ENCODE data around the gene ZBTB47. TPM values are rescaled to one million over a fixed set of nuclear protein-coding genes. Genes with fewer than 3 reads are reported as not detected.

The ZBTB47 gene
- total RNA-seq, 1 donor from 2014 or later = 69.3 TPM

DNA sequence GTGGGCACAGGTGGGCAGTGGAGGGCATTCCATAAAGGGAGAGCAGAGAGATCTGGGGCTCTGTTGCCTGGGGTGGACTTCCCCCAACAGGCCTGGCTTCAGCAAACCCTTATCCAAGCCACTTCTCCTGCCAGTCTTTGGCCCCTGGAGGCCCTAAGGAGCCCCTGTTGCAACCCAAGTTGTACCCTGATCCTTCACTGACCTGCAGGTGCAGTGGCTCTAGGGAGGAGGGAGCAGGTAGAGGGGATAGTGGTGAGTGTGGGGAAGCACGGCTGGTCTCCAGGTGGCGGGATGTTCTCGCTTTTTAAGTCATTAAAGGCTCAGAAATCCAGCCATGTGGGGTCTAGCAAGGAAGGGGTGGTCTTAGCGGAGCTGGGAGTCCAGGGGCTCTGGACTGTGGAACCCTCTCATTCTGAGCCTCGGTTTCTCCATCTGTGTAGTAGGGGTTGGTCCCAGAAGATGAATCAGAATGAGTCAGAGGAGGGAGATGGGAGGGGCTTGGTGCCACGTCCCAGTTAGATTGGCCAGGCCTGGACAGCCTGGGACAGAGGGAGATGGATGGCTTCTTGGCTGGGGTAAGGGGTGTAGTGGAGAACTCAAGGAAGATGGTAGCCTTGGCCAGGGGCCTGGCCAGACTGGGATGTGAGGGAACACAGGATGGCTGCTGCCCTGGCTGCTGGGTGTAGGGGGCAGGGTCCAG lies 2.6 kb downstream of the ZBTB47 start:
- Histone ChIP-seq H3K9me3 (no peaks in the 10 kb centered on the region), H3K4me3 (peak overlapping the region; percentile 85 to 98), H3K27ac (peak overlapping the region; percentile 97 to 99), H3K36me3 (peaks cover 15 to 27% of the 10 kb centered on the region in 2 donors), H3K27me3 (no peaks in the 10 kb centered on the region), H3K4me1 (peaks cover 11 to 39% of the 10 kb centered on the region in 2 donors)
- DNase-seq (ENCODE audit: low spot score in 2 of 2) = peak in 1 of 2 donors; percentile 81
- TF ChIP-seq, protein P1, sequence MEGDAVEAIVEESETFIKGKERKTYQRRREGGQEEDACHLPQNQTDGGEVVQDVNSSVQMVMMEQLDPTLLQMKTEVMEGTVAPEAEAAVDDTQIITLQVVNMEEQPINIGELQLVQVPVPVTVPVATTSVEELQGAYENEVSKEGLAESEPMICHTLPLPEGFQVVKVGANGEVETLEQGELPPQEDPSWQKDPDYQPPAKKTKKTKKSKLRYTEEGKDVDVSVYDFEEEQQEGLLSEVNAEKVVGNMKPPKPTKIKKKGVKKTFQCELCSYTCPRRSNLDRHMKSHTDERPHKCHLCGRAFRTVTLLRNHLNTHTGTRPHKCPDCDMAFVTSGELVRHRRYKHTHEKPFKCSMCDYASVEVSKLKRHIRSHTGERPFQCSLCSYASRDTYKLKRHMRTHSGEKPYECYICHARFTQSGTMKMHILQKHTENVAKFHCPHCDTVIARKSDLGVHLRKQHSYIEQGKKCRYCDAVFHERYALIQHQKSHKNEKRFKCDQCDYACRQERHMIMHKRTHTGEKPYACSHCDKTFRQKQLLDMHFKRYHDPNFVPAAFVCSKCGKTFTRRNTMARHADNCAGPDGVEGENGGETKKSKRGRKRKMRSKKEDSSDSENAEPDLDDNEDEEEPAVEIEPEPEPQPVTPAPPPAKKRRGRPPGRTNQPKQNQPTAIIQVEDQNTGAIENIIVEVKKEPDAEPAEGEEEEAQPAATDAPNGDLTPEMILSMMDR (IDR thresholded peaks at IDR 0.05) = no peak
- intact Hi-C loops (cut with DNase I) = loop anchor here (2.0 kb wide), 2 partner anchors 55 to 89 kb away; partner anchors contain the start of gene NKTR

DNA sequence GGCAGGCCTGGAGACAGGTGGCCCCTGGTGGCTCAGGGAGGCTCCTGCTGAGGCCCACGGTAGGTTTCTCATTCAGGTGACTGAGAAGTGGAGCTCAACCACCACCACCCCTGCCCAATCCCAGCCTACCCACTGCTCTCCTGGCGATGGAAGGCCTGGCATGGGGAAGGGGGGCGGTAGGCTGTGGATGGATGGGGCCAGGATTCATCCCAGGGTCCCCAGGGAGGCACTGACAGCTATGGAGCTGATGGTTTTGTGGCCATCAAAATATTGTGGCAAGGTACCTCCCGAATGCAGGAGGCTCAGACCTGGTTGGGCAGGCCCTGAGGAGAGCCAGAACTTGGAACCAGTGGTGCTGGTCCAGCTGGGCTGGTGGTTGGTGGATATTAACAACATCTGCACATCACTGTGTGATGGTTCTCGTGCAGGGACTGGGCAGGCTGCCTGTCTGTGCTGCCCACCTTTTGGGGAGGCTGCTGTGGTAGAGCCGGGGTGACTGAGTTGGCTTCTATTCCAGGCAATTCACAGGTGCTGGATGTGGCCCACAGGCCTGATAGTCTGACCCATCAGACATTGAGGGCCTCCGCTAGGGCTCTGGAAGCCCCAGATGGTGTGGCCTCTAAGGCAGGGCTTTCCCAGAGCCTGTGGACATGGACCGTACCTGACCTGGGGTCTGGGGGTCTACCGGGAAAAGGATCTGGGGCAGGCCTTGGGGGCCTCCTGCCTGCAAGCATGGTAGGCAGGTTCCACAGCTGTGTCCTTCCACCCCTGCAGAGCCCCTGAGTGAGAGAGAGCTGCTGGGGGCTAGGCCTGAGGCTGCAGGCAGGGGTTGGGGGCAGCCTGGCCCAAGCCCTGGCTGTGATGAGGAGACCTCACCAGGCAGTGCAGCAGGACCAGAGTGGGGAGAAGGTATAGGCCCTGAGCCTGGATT lies 3.4 kb downstream of the ZBTB47 start:
- no peaks in the 10 kb centered on the region for H3K9me3 ChIP-seq
- peaks cover 9 to 31% of the 10 kb centered on the region in 2 donors for H3K4me1 ChIP-seq
- no peak for DNase-seq (ENCODE audit: low spot score in 2 of 2)
- H3K27ac ChIP-seq = peak overlapping the region; percentile 97 to 99
- TF ChIP-seq, protein P1 (IDR thresholded peaks at IDR 0.05) = no peak
- intact Hi-C loops (cut with DNase I) = no loop called here
- H3K4me3 ChIP-seq = peak overlapping the region in 1 of 2 donors; percentile 85
- peaks cover 18 to 31% of the 10 kb centered on the region in 2 donors for H3K36me3 ChIP-seq
- no peaks in the 10 kb centered on the region for H3K27me3 ChIP-seq

DNA sequence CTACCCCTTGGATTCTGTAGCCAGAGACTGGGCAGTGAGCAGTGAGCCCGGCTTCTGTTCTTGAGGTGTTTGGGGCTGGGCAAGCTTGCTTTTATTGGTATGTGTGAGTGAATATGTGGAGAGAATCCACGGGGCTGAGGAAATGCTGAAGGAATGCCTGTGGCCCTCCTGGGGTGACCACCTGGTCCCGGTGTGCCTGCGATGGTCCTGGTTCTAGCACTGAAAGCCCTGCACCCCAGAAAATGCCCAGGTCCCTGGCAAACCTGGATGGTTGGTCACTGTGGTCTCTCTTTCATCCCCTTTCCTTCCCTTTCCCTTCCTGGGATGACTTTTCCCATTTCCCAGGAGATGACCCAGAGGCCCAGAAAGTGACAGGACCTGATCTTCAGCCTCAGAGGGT lies 4.2 kb downstream of the ZBTB47 start:
- peaks cover 18 to 31% of the 10 kb centered on the region in 2 donors for H3K36me3 ChIP-seq
- H3K9me3 ChIP-seq = no peaks in the 10 kb centered on the region
- TF ChIP-seq, protein P1 (IDR thresholded peaks at IDR 0.05) = no peak
- intact Hi-C loops (cut with DNase I) = no loop called here
- peaks cover 3 to 24% of the 10 kb centered on the region in 2 donors for H3K4me1 ChIP-seq
- no peak overlapping the region for H3K4me3 ChIP-seq
- peak overlapping the region; percentile 4 to 97 for H3K27ac ChIP-seq
- no peaks in the 10 kb centered on the region for H3K27me3 ChIP-seq
- no peak for DNase-seq (ENCODE audit: low spot score in 2 of 2)

DNA sequence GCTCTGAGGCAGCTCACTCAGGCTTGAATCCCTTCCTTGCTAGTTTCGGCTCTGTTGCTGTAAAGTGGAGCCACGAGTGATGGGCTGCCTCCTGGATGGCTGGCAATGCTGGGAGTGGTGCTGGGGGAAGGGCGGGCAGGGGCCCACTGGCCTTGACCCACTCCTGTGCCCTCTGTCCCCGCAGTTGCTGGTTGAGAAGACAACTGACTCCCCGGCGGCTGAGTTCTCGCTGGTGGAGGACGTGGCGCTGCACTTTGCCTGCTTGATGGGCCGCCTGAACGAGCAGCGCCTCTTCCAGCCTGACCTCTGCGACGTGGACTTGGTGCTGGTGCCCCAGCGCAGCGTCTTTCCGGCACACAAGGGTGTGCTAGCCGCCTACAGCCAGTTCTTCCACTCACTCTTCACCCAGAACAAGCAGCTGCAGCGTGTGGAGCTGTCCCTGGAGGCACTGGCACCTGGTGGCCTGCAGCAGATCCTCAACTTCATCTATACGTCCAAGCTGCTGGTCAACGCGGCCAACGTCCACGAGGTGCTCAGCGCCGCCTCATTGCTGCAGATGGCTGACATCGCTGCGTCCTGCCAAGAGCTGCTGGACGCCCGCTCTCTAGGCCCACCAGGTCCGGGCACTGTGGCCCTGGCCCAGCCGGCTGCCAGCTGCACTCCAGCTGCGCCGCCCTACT lies 4.7 kb downstream of the ZBTB47 start:
- Histone ChIP-seq H3K36me3 (peaks cover 18 to 31% of the 10 kb centered on the region in 2 donors), H3K4me1 (peaks cover 3 to 18% of the 10 kb centered on the region in 2 donors), H3K27me3 (no peaks in the 10 kb centered on the region), H3K27ac (peak overlapping the region; percentile 4 to 97), H3K9me3 (no peaks in the 10 kb centered on the region), H3K4me3 (no peak overlapping the region)
- TF ChIP-seq, protein P1 (IDR thresholded peaks at IDR 0.05) = no peak
- intact Hi-C loops (cut with DNase I) = no loop called here
- no peak for DNase-seq (ENCODE audit: low spot score in 2 of 2)

DNA sequence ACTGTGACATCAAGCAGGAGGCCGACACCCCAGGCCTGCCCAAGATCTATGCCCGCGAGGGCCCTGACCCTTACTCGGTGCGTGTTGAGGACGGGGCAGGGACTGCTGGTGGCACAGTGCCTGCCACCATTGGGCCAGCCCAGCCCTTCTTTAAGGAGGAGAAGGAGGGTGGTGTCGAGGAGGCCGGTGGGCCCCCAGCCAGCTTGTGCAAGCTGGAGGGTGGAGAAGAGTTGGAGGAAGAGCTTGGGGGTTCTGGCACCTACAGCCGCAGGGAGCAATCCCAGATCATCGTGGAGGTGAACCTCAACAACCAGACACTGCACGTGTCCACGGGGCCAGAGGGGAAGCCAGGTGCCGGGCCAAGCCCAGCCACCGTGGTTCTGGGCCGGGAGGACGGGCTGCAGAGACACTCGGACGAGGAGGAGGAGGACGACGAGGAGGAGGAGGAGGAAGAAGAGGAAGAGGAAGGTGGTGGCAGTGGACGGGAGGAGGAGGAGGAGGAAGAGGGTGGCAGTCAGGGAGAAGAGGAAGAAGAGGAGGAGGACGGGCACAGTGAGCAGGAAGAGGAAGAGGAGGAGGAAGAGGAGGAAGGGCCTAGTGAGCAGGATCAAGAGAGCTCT lies 5.4 kb downstream of the ZBTB47 start:
- Histone ChIP-seq H3K27ac (peak overlapping the region; percentile 41 to 97), H3K36me3 (peaks cover 18 to 31% of the 10 kb centered on the region in 2 donors), H3K9me3 (no peaks in the 10 kb centered on the region), H3K4me1 (peaks cover 3 to 18% of the 10 kb centered on the region in 2 donors), H3K4me3 (no peak overlapping the region), H3K27me3 (no peaks in the 10 kb centered on the region)
- DNase-seq (ENCODE audit: low spot score in 2 of 2) = no peak
- intact Hi-C loops (cut with DNase I) = no loop called here
- TF ChIP-seq, protein P1 (IDR thresholded peaks at IDR 0.05) = no peak

Data from ascending aorta (tissue), 2 donors.